Subcutaneous abdominal adipose tissue (tissue), 5 donors: ENCODE results near the gene SULT1A2.
"Not testable (repeated sequence)": the region's sequence is repeated elsewhere in the genome, so short reads cannot be mapped to it uniquely, and the experiment has no call there.

Experiments used
- H3K27ac ChIP-seq: one replicate; pipeline ENCODE4 v1.7.0; 2013; ENCODE audit warnings: low read depth, mild to moderate bottlenecking, inconsistent platforms, low read length, moderate library complexity
- H3K27me3 ChIP-seq, 5 donors: one replicate each; pipeline ENCODE4 v1.7.0; 2013; ENCODE audit warnings: low read length in 5 of 5, inconsistent platforms in 1 of 5; ENCODE audit not compliant: control insufficient read depth in 5 of 5, insufficient read depth in 4 of 5
- H3K36me3 ChIP-seq, 5 donors: one replicate each; pipeline ENCODE4 v1.7.0; 2013; ENCODE audit warnings: low read length in 5 of 5; ENCODE audit not compliant: control insufficient read depth in 5 of 5, insufficient read depth in 5 of 5
- H3K4me1 ChIP-seq, 5 donors: one replicate each; pipeline ENCODE4 v1.7.0; 2013; ENCODE audit warnings: low read length in 5 of 5, mild to moderate bottlenecking in 3 of 5, moderate library complexity in 1 of 5; ENCODE audit not compliant: control insufficient read depth in 5 of 5, insufficient read depth in 5 of 5
- H3K4me3 ChIP-seq, 5 donors: one replicate each; pipeline ENCODE4 v1.7.0; 2013; ENCODE audit warnings: low read length in 5 of 5, low read depth in 1 of 5
- H3K9ac ChIP-seq, 5 donors: one replicate each; pipeline ENCODE4 v1.7.0; 2013; ENCODE audit warnings: low read length in 5 of 5, mild to moderate bottlenecking in 4 of 5, moderate library complexity in 3 of 5
- H3K9me3 ChIP-seq, 5 donors: one replicate each; pipeline ENCODE4 v1.7.0; 2013; ENCODE audit warnings: low read length in 5 of 5; ENCODE audit not compliant: control insufficient read depth in 5 of 5
- donor health status: healthy.
- donor health status: healthy.
- donor health status: healthy.
- donor health status: healthy.
- donor health status: healthy.

The SULT1A2 gene

DNA sequence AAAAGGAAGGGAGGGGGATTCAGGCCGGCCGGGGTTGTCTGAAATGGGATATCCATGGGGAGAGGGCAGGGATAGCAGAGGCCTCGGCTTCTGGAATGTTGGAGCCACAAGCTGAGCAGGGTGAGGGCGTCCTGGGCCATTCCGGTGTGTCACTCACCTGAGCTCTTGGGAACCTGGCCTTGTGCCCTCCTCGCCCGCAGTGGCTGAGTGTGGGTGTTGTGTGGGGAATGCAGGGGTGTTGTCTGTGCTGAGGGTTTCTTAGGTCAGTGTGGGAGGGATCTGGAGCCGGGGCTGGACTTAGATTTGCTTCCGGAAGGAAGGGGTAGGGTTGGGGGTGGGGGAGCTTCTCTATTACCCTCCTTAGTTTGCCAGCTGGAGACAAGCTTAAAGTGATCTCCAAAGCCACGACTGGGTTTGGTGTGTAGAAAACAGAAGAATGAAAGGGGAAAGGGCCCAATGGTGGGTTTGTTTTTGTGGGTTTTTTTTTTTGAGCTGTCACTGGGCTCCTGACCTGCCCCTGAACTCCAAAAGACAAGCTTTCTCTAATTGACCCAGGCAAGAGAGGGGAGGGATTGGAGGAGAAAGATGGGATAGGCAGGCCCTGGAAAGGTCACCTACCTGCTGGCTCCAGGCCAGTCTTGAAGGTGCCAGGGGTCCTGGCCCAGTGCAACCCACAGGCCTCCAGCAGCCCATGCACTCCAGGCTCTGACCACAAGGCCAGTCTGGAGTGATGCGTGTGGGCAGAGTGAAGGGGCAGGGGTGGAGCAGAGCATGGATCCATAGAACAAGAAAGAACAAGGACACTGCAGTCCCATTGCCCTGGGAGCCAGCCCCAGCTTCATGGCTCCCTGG lies at the start of gene SULT1A2:
SULT1A2 (minus strand) TSS at position 211 of the 852 bp plus-strand sequence. CDS start 1,120 bp downstream, outside the sequence.
- Histone ChIP-seq H3K27ac (no peak within 1 kb of the TSS), H3K9me3 (no peaks in the 10 kb centered on the region), H3K27me3 (peaks cover 0 to 2% (median 0%) of the 10 kb centered on the region in 5 donors), H3K9ac (peak within 1 kb of the TSS in 2 of 5 donors; percentile 11 to 47), H3K4me1 (peaks cover 0 to 24% (median 21%) of the 10 kb centered on the region in 5 donors), H3K36me3 (peaks cover 0 to 6% (median 2%) of the 10 kb centered on the region in 5 donors), H3K4me3 (peak within 1 kb of the TSS; percentile 4 to 50 (median 40))

DNA sequence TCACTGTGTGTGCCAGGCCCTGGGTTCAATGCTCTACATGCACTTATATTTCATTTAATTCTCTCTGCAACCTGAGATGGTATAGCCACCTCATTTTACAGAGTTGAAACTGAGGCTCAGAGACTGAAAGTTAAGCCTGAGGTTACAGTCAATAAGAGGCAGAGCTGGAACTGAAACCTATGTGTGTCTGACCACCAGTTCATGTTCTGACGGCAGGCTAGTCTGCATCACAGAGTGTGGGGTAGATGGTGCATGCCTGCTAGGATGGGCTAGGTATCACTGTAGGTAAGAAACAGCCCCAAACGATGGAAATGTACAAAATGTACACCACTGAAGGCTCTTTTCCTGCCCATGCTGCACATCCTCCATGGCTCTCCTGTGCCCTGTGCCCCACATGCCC lies 43.1 kb upstream of the SULT1A2 start:
- not testable (repeated sequence) for H3K4me1 ChIP-seq, H3K27me3 ChIP-seq, H3K9me3 ChIP-seq, H3K4me3 ChIP-seq, H3K36me3 ChIP-seq, H3K27ac ChIP-seq, H3K9ac ChIP-seq

DNA sequence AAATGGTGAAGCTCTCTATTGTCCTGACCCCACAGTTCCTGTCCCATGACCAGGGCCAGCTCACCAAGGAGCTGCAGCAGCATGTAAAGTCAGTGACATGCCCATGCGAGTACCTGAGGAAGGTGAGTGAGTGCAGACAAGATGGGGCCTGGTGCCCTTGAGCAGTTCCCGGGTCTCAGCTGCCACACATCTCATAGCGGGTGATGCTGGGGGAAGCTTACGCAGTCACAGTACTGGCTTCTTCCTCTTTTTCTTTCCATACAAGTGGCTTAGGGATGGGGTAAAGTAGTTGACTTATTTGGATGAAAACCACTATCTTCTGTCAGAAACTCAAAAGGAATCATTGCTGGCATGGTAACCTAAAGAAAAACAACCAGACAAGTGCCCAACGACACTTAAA lies 41.5 kb upstream of the SULT1A2 start:
- H3K4me3 ChIP-seq, H3K27me3 ChIP-seq, H3K27ac ChIP-seq, H3K9me3 ChIP-seq, H3K4me1 ChIP-seq, H3K36me3 ChIP-seq, H3K9ac ChIP-seq: not testable (repeated sequence)

DNA sequence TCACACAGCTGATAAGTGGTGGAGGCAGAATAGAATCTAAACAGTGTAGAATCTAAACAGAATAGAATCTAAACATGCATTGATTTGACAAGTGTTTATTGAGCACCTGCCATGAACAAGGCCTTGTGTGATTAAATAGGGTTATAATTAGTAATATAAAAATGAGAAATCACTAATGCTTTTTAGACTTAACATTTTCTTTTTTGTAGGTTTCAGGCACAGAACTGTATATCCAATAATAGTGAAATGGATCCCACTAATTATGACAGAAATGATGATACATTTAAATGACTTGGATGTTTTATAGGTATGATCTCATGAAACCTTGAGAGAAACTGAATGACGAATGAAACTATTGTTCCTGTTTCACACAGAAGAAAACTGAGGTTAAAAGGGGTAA lies 40.9 kb upstream of the SULT1A2 start, which contains the start of gene NPIPB8:
NPIPB8 (plus strand) TSS at position 301 of the 400 bp plus-strand sequence. CDS start 296 bp downstream, outside the sequence.
- H3K4me3 ChIP-seq, H3K4me1 ChIP-seq, H3K9ac ChIP-seq, H3K27ac ChIP-seq, H3K9me3 ChIP-seq, H3K36me3 ChIP-seq, H3K27me3 ChIP-seq: not testable (repeated sequence)

DNA sequence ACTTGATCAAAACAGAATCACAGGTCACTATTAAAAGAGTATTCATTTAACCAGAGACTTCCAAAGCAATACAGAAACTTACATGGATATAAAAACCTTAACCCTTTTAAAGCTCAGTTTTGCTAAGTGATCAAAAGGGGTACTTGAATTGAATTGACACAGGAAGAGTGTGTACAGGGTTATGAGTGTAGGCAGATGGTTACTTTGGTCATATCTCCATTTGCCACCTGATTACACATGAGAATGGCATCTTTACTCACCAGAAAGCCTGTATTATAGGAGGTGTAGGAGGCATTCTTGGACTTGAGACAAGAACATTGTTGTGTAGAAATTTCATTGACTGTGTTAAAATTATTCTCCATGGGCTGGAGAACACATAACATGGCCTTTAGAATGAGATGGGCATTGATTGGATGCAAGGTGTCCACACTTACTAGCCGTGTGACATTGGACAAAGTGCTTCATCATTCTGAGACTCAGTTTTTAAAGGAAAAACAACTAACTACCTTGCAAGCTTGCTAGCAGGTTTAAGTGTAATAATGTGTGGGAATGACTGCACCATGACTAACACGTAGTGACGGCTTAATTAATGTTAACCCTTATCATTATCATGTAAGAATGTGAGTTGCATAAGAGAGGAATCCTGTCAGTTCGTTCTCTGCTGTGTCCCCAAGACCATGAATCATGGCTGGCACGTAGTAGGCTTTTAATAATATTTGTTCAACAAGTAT lies 39.4 kb upstream of the SULT1A2 start:
- not testable (repeated sequence) for H3K4me1 ChIP-seq, H3K27ac ChIP-seq, H3K27me3 ChIP-seq, H3K9ac ChIP-seq, H3K4me3 ChIP-seq, H3K36me3 ChIP-seq, H3K9me3 ChIP-seq

DNA sequence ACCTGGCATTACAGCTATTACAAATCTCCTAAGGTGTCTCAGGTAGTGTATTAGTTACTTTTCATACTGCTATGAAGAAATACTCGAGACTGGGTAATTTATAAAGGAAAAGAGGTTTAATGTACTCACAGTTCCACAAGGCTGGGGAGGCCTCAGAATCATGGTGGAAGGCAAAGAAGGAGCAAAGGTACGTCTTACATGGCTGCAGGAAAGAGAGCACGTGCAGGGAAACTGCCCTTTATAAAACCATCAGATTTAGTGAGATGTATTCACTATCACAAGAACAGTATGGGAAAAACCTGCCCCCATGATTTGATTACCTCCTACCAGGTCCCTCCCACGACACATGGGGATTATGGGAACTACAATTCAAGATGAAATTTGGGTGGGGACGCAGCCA lies 34.1 kb upstream of the SULT1A2 start:
- not testable (repeated sequence) for H3K4me1 ChIP-seq, H3K36me3 ChIP-seq, H3K9ac ChIP-seq, H3K27ac ChIP-seq, H3K27me3 ChIP-seq, H3K9me3 ChIP-seq, H3K4me3 ChIP-seq

DNA sequence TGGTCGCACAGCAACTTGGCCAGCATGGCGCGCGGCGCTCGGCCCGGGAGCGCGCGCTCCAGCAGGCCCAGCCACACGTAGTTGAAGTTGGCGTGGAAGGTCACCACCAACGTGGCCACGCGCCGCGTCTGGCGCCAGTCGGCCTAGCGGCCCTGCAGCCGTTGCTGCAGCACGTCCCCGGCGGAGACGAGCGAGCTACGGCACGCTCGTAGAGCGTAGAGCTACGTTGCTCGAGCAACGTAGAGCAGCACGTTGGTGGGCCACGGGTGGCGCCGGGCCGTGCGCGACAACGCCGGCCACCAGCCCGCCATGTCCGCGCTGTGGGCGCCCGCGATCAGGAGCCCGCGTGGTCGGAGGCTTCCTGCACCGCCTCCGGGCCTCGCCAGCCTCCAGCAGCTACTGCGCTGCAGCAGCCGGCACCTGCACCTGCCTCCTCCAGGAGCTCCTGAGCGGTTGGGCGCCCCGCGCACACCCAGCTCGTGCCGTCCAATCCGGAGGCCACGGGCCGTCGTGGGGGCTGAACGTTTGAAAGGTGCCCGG lies 26.4 kb upstream of the SULT1A2 start:
- H3K4me3 ChIP-seq, result peak overlapping the region in 4 of 5 donors; percentile 58 to 80 (median 70)
- H3K27me3 ChIP-seq, result no peaks in the 10 kb centered on the region
- no peaks in the 10 kb centered on the region for H3K36me3 ChIP-seq
- peaks cover 0 to 16% (median 8%) of the 10 kb centered on the region in 5 donors for H3K4me1 ChIP-seq
- H3K27ac ChIP-seq, result no peak overlapping the region
- peak overlapping the region in 1 of 5 donors; percentile 56 for H3K9ac ChIP-seq
- no peaks in the 10 kb centered on the region for H3K9me3 ChIP-seq

DNA sequence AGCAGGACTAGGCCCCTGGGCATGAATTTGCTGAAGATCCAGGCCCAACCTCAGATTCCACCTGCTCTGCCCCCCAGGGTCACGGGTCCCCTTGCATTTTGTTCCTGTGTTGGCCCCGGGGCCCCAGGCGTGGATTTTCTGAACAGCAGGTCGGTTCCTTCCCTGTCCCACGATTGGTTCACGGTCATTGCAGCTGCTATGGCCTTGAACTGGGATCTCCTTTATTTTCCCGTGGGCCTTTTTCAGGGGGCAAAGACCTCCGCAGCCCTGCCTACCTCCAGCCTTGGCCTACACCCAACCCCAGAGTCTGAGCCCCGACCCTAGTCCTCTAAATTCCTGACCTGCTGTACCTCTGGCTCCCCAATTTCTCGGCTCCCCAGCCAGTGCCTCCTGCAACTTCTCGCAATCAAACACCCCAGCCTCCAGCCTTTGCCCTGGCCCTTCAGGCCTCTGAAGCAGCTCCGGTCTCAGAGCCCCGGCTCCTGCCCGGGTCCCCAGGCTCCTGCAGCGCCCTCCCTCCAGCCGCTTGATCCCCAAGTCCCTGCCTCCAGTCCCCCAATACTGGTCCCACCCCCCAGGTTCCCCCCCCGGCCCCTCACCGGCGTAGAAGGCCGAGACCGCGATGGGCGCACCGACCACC lies 25.8 kb upstream of the SULT1A2 start:
- H3K9ac ChIP-seq, result peak overlapping the region in 1 of 5 donors; percentile 25
- peak overlapping the region; percentile 44 to 80 (median 63) for H3K4me3 ChIP-seq
- H3K27ac ChIP-seq, result not testable (repeated sequence)

DNA sequence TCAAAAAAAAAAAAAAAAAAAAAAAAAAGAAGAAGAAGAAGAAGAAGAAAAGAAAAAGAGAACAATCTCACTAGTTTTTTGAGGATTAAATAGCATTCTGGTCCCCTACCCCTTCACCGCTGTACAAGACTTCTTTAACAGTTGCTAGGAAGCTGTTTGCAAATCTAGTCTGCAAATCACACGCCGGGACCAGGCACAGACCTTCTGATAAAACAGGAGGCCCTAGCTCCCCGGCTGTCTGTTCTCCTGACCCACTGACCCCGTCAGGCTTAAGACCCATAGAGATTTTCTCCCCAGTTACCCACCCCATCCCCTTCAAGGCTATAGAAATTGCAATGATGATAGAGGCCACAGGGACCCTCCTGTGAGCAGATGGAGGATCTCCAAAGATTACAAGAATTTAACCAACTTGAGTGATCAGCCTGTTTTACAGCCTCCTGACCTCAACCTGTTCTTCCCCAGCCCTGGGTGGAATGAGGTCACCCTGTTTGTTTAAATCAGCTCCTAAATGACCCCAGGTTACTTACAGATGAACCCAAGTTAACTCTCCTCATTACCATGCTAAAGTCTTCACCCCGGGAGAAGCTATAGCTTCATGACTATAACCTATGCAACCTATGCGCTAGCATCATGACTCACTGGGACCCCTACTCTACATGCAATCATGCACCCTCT lies 24.8 kb upstream of the SULT1A2 start:
- H3K27me3 ChIP-seq, result no peaks in the 10 kb centered on the region
- H3K9me3 ChIP-seq, result no peaks in the 10 kb centered on the region
- H3K27ac ChIP-seq, result no peak overlapping the region
- H3K36me3 ChIP-seq, result no peaks in the 10 kb centered on the region
- H3K4me3 ChIP-seq, result no peak overlapping the region
- H3K9ac ChIP-seq, result no peak overlapping the region
- H3K4me1 ChIP-seq, result peaks cover 0 to 16% (median 8%) of the 10 kb centered on the region in 5 donors

More for the DNA sequence above, 25.8 kb upstream of the SULT1A2 start:
- not testable (repeated sequence) for H3K9me3 ChIP-seq, H3K27me3 ChIP-seq, H3K36me3 ChIP-seq
- H3K4me1 ChIP-seq, result peaks cover 0 to 16% (median 8%) of the 10 kb centered on the region in 5 donors
